Endothelial cell of umbilical vein (primary cell): ENCODE measurements around the gene AIG1.

Source experiments
- EZH2 ChIP-seq: IDR thresholded peaks from 2 replicates; pipeline ENCODE4 v1.6.1; 2012; ENCODE audit warnings: borderline replicate concordance, low read depth, mild to moderate bottlenecking, moderate library complexity, low read length, inconsistent platforms; ENCODE audit not compliant: severe bottlenecking
- FOS ChIP-seq: IDR thresholded peaks from 2 replicates; pipeline ENCODE4 v1.6.1; 2011; ENCODE audit warnings: mild to moderate bottlenecking, low read length, moderate library complexity, borderline replicate concordance; ENCODE audit not compliant: insufficient read depth
- GATA2 ChIP-seq: IDR thresholded peaks from 2 replicates; pipeline ENCODE4 v1.7.0; 2011; ENCODE audit warnings: low read depth, mild to moderate bottlenecking, moderate library complexity, mixed read lengths, low read length; ENCODE audit not compliant: insufficient read length, insufficient read depth
- JUN ChIP-seq: IDR thresholded peaks from 2 replicates; pipeline ENCODE4 v1.6.1; 2011; ENCODE audit warnings: borderline replicate concordance, low read depth; ENCODE audit not compliant: insufficient read length, insufficient read depth
- MYC ChIP-seq: IDR thresholded peaks from one replicate; pipeline ENCODE4 v1.6.1; 2011; ENCODE audit warnings: mild to moderate bottlenecking, low read depth, low read length
- POLR2A ChIP-seq: IDR thresholded peaks from 2 replicates; pipeline ENCODE4 v1.6.1; 2012; ENCODE audit warnings: low read depth, mild to moderate bottlenecking, control low read depth, low read length
- POLR2AphosphoS5 ChIP-seq: IDR thresholded peaks from 2 replicates; pipeline ENCODE4 v1.6.1; 2012; ENCODE audit warnings: low read depth, mild to moderate bottlenecking, control low read depth, low read length, moderate library complexity; ENCODE audit not compliant: insufficient read depth
- TF ChIP-seq, protein P1 (sequence below), 2 donors: IDR thresholded peaks; 1 replicate in 1 of 2; 2 replicates in 1 of 2; pipeline ENCODE4 v1.5.1; 2011; ENCODE audit warnings: low read length in 2 of 2, mild to moderate bottlenecking in 2 of 2, moderate library complexity in 2 of 2, control low read depth in 1 of 2, inconsistent platforms in 1 of 2, low read depth in 1 of 2; ENCODE audit not compliant: insufficient read depth in 1 of 2; ENCODE audit errors: extremely low read depth in 1 of 2
- TF ChIP-seq, protein P2 (sequence below): IDR thresholded peaks from 2 replicates; pipeline ENCODE4 v1.6.1; 2011; ENCODE audit not compliant: insufficient read depth, insufficient read length

DNA sequence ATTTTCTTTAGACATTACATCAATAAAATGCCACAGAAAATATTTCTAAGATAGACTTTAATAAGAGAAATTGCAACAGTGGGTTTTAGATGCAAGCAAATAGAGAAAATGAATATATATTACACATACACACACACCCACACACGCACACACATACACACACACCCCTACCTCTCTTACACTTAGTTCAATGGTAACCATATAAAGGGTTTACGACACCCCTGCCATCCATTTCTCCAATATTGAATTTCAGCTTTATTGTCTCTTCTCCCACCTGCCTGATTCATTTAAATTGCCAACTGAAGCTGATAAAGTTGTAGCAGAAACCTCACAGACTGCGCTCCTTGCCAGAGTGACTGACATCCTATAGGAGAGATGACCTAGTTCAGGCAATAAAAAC lies 235.2 kb downstream of the AIG1 start:
- TF ChIP-seq, protein P1, sequence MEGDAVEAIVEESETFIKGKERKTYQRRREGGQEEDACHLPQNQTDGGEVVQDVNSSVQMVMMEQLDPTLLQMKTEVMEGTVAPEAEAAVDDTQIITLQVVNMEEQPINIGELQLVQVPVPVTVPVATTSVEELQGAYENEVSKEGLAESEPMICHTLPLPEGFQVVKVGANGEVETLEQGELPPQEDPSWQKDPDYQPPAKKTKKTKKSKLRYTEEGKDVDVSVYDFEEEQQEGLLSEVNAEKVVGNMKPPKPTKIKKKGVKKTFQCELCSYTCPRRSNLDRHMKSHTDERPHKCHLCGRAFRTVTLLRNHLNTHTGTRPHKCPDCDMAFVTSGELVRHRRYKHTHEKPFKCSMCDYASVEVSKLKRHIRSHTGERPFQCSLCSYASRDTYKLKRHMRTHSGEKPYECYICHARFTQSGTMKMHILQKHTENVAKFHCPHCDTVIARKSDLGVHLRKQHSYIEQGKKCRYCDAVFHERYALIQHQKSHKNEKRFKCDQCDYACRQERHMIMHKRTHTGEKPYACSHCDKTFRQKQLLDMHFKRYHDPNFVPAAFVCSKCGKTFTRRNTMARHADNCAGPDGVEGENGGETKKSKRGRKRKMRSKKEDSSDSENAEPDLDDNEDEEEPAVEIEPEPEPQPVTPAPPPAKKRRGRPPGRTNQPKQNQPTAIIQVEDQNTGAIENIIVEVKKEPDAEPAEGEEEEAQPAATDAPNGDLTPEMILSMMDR (IDR thresholded peaks at IDR 0.05; ENCODE audit: extremely low read depth in 1 of 2, insufficient read depth in 1 of 2, low read depth in 1 of 2, low read length in 2 of 2): no peak
- TF ChIP-seq POLR2A (no peak), POLR2AphosphoS5 (no peak), EZH2 (no peak), MYC (no peak), GATA2 (no peak), FOS (no peak), JUN (no peak)
- TF ChIP-seq, protein P2, sequence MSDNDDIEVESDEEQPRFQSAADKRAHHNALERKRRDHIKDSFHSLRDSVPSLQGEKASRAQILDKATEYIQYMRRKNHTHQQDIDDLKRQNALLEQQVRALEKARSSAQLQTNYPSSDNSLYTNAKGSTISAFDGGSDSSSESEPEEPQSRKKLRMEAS: no peak
